ENCODE data around the gene GLDC.

GLDC gene

GRCh38 chr9:6565312-6565711, 80.2 kb downstream of the GLDC start:
- TF ChIP-seq POLR2AphosphoS5 (IDR thresholded peaks at IDR 0.05; ENCODE audit: low read depth, low read length) (no peak), SIN3A (IDR thresholded peaks at IDR 0.05; ENCODE audit: borderline replicate concordance, insufficient read depth, low read length) (0 out of 2 replicates have a peak, but pooled peaks have one; percentile 41), FOXP2 (optimal IDR thresholded peaks at IDR 0.05; ENCODE audit: borderline replicate concordance, extremely low read depth, extremely low read length, insufficient read depth) (no peak), REST (IDR thresholded peaks at IDR 0.05; ENCODE audit: insufficient read depth in 1 of 2, low read depth in 2 of 2, low read length in 2 of 2) (peak in 1 of 2 experiments; percentile 63; a peak in 1 of 4 replicates), TAF1 (IDR thresholded peaks at IDR 0.05; ENCODE audit: borderline replicate concordance, insufficient read depth, low read length) (no peak)

GRCh38 chr9:6564868-6565267, 80.7 kb downstream of the GLDC start:
- no peak for TF ChIP-seq POLR2AphosphoS5 (IDR thresholded peaks at IDR 0.05; ENCODE audit: low read depth, low read length)
- no peak for TF ChIP-seq TAF1 (IDR thresholded peaks at IDR 0.05; ENCODE audit: borderline replicate concordance, insufficient read depth, low read length)
- no peak for TF ChIP-seq SIN3A (IDR thresholded peaks at IDR 0.05; ENCODE audit: borderline replicate concordance, insufficient read depth, low read length)
- TF ChIP-seq FOXP2 (optimal IDR thresholded peaks at IDR 0.05; ENCODE audit: borderline replicate concordance, extremely low read depth, extremely low read length, insufficient read depth) = no peak
- no peak for TF ChIP-seq REST (IDR thresholded peaks at IDR 0.05; ENCODE audit: insufficient read depth in 1 of 2, low read depth in 2 of 2, low read length in 2 of 2)

GRCh38 chr9:6564360-6564759, 81.2 kb downstream of the GLDC start:
- TF ChIP-seq REST (IDR thresholded peaks at IDR 0.05; ENCODE audit: insufficient read depth in 1 of 2, low read depth in 2 of 2, low read length in 2 of 2) (no peak), SIN3A (IDR thresholded peaks at IDR 0.05; ENCODE audit: borderline replicate concordance, insufficient read depth, low read length) (no peak), POLR2AphosphoS5 (IDR thresholded peaks at IDR 0.05; ENCODE audit: low read depth, low read length) (no peak), TAF1 (IDR thresholded peaks at IDR 0.05; ENCODE audit: borderline replicate concordance, insufficient read depth, low read length) (no peak), FOXP2 (optimal IDR thresholded peaks at IDR 0.05; ENCODE audit: borderline replicate concordance, extremely low read depth, extremely low read length, insufficient read depth) (no peak)

GRCh38 chr9:6562871-6563430, 82.6 kb downstream of the GLDC start:
- no peak for TF ChIP-seq FOXP2 (optimal IDR thresholded peaks at IDR 0.05; ENCODE audit: borderline replicate concordance, extremely low read depth, extremely low read length, insufficient read depth)
- TF ChIP-seq SIN3A (IDR thresholded peaks at IDR 0.05; ENCODE audit: borderline replicate concordance, insufficient read depth, low read length) = no peak
- no peak for TF ChIP-seq POLR2AphosphoS5 (IDR thresholded peaks at IDR 0.05; ENCODE audit: low read depth, low read length)
- TF ChIP-seq TAF1 (IDR thresholded peaks at IDR 0.05; ENCODE audit: borderline replicate concordance, insufficient read depth, low read length) = no peak
- TF ChIP-seq REST (IDR thresholded peaks at IDR 0.05; ENCODE audit: insufficient read depth in 1 of 2, low read depth in 2 of 2, low read length in 2 of 2) = no peak
